CD4-positive, CD25-positive, alpha-beta regulatory T cell (primary cell): Measurements from ENCODE around the gene HMCN1. TPM values are rescaled to one million over a fixed set of nuclear protein-coding genes. Genes with fewer than 3 reads are reported as not detected.
"Not testable (repeated sequence)": the region's sequence is repeated elsewhere in the genome, so short reads cannot be mapped to it uniquely, and the experiment has no call there.

Experiments used
- ATAC-seq, 2 donors: fragments of 150-1000 bp; cut with Tn5 transposase; one replicate each; pipeline ENCODE4 v1.10.0; 2021; ENCODE audit warnings: low read depth in 2 of 2, moderate number of reproducible peaks in 2 of 2, moderate library complexity in 1 of 2
- DNase-seq, 3 donors: peaks; one replicate each; pipeline versions ENCODE4 v3.0.0 to v3.0.0-alpha.2; 2012 to 2022; ENCODE audit warnings: mixed read lengths in 1 of 3
- H3K27ac ChIP-seq: one replicate; pipeline ENCODE4 v1.7.0; 2013; ENCODE audit warnings: mild to moderate bottlenecking, low read length; ENCODE audit not compliant: insufficient read depth, poor library complexity, severe bottlenecking
- H3K27me3 ChIP-seq: one replicate; pipeline ENCODE4 v1.7.0; 2013; ENCODE audit warnings: low read length; ENCODE audit not compliant: control insufficient read depth, insufficient read depth
- H3K36me3 ChIP-seq: one replicate; pipeline ENCODE4 v1.7.0; 2013; ENCODE audit warnings: mild to moderate bottlenecking, low read length, moderate library complexity; ENCODE audit not compliant: control insufficient read depth, insufficient read depth
- H3K4me1 ChIP-seq: 2 replicates; pipeline ENCODE4 v1.7.0; 2013; ENCODE audit warnings: mild to moderate bottlenecking, low read length; ENCODE audit not compliant: insufficient read depth, control insufficient read depth, poor library complexity, severe bottlenecking
- H3K4me3 ChIP-seq: one replicate; pipeline ENCODE4 v1.7.0; 2013; ENCODE audit warnings: low read depth, mild to moderate bottlenecking, low read length, moderate library complexity
- H3K9me3 ChIP-seq, 2 experiments: 1 replicate in 1 of 2; 2 replicates in 1 of 2; pipeline ENCODE4 v1.7.0; 2013; ENCODE audit warnings: low read length in 2 of 2, mild to moderate bottlenecking in 1 of 2, moderate library complexity in 1 of 2; ENCODE audit not compliant: control insufficient read depth in 2 of 2
- H3K27ac Mint-ChIP-seq, 3 donors: one replicate each; pipeline ENCODE4 v1.8.0; 2020 to 2022; ENCODE audit warnings: mild to moderate bottlenecking in 3 of 3, mixed read lengths in 3 of 3, moderate library complexity in 2 of 3
- H3K27me3 Mint-ChIP-seq: one replicate; pipeline ENCODE4 v1.8.0; 2022; ENCODE audit warnings: mild to moderate bottlenecking, mixed read lengths
- H3K36me3 Mint-ChIP-seq: one replicate; pipeline ENCODE4 v1.8.0; 2020; ENCODE audit warnings: mixed read lengths
- H3K4me1 Mint-ChIP-seq, 4 donors: one replicate each; pipeline ENCODE4 v1.8.0; 2020 to 2022; ENCODE audit warnings: mixed read lengths in 4 of 4, mild to moderate bottlenecking in 1 of 4
- H3K4me3 Mint-ChIP-seq, 4 donors: one replicate each; pipeline ENCODE4 v1.8.0; 2020 to 2022; ENCODE audit warnings: mild to moderate bottlenecking in 4 of 4, mixed read lengths in 4 of 4, moderate library complexity in 3 of 4
- H3K9me3 Mint-ChIP-seq, 7 donors: one replicate each; pipeline ENCODE4 v1.8.0; 2020 to 2022; ENCODE audit warnings: mixed read lengths in 7 of 7, mild to moderate bottlenecking in 3 of 7, moderate library complexity in 2 of 7
- polyA plus RNA-seq, 4 donors: library from polyadenylated mRNA; unstranded; fragments of 300-500 nt; fragmentation: Illumina TruSeq; gene quantifications; one replicate each; pipeline ENCODE4 v1.2.3, GENCODE V29; 2021
- total RNA-seq: library from RNA; stranded (reverse); gene quantifications from one replicate; pipeline ENCODE4 v1.2.3, GENCODE V29; 2022

Gene HMCN1
- total and polyA plus RNA-seq, 5 donors from 2014 or later: 0.07 to 0.81 (median 0.58) TPM; not detected in 1

- no peaks in the 10 kb centered on the region for H3K4me1 Mint-ChIP-seq
- H3K4me3 Mint-ChIP-seq: no peak overlapping the region
- no peak overlapping the region for H3K4me3 ChIP-seq
- ATAC-seq (no peak), DNase-seq (no peak)
- H3K27ac Mint-ChIP-seq: no peak overlapping the region
- no peak overlapping the region for H3K27ac ChIP-seq
- peaks cover 0 to 3% (median 0%) of the 10 kb centered on the region in 7 donors for H3K9me3 Mint-ChIP-seq
- no peaks in the 10 kb centered on the region for H3K4me1 ChIP-seq
- no peaks in the 10 kb centered on the region for H3K9me3 ChIP-seq
- H3K27me3 ChIP-seq: no peaks in the 10 kb centered on the region
- no peaks in the 10 kb centered on the region for H3K36me3 ChIP-seq
- no peaks in the 10 kb centered on the region for H3K27me3 Mint-ChIP-seq
- no peaks in the 10 kb centered on the region for H3K36me3 Mint-ChIP-seq
Measured at GRCh38 chr1:186167096-186167668, 433.0 kb downstream of the HMCN1 start.

- Histone ChIP-seq H3K4me1 (no peaks in the 10 kb centered on the region), H3K4me3 (no peak overlapping the region), H3K36me3 (no peaks in the 10 kb centered on the region), H3K9me3 (no peaks in the 10 kb centered on the region), H3K27ac (no peak overlapping the region), H3K27me3 (peaks cover 1% of the 10 kb centered on the region)
- H3K9me3 Mint-ChIP-seq: peaks cover 0 to 4% (median 0%) of the 10 kb centered on the region in 7 donors
- no peaks in the 10 kb centered on the region for H3K27me3 Mint-ChIP-seq
- DNase-seq: no peak
- no peak for ATAC-seq
- H3K4me3 Mint-ChIP-seq: no peak overlapping the region
- H3K27ac Mint-ChIP-seq: no peak overlapping the region
- no peaks in the 10 kb centered on the region for H3K4me1 Mint-ChIP-seq
- no peaks in the 10 kb centered on the region for H3K36me3 Mint-ChIP-seq
Measured at GRCh38 chr1:186175588-186175987, 441.4 kb downstream of the HMCN1 start.

GRCh38 chr1:186178426-186179043, 444.3 kb downstream of the HMCN1 start:
- Mint-ChIP-seq H3K4me3 (no peak overlapping the region), H3K27ac (no peak overlapping the region), H3K9me3 (peaks cover 0 to 4% (median 0%) of the 10 kb centered on the region in 7 donors), H3K4me1 (peaks cover 0 to 1% (median 0%) of the 10 kb centered on the region in 4 donors), H3K36me3 (no peaks in the 10 kb centered on the region), H3K27me3 (no peaks in the 10 kb centered on the region)
- Histone ChIP-seq H3K36me3 (no peaks in the 10 kb centered on the region), H3K9me3 (no peaks in the 10 kb centered on the region), H3K4me1 (no peaks in the 10 kb centered on the region), H3K4me3 (no peak overlapping the region), H3K27ac (no peak overlapping the region), H3K27me3 (peaks cover 1% of the 10 kb centered on the region)
- DNase-seq (no peak), ATAC-seq (no peak)

- no peaks in the 10 kb centered on the region for H3K4me1 ChIP-seq
- no peak overlapping the region for H3K27ac ChIP-seq
- H3K9me3 ChIP-seq: no peaks in the 10 kb centered on the region
- ATAC-seq (no peak), DNase-seq (no peak)
- Mint-ChIP-seq H3K4me3 (no peak overlapping the region), H3K36me3 (no peaks in the 10 kb centered on the region), H3K4me1 (peaks cover 0 to 7% (median 4%) of the 10 kb centered on the region in 4 donors), H3K27ac (no peak overlapping the region), H3K27me3 (no peaks in the 10 kb centered on the region), H3K9me3 (peaks cover 0 to 4% (median 0%) of the 10 kb centered on the region in 7 donors)
- H3K36me3 ChIP-seq: no peaks in the 10 kb centered on the region
- no peak overlapping the region for H3K4me3 ChIP-seq
- peaks cover 1% of the 10 kb centered on the region for H3K27me3 ChIP-seq
Measured at GRCh38 chr1:186179231-186179630, 445.0 kb downstream of the HMCN1 start.

GRCh38 chr1:186183219-186183618, 449.0 kb downstream of the HMCN1 start:
- H3K4me3 Mint-ChIP-seq: no peak overlapping the region

GRCh38 chr1:186183970-186184628, 449.9 kb downstream of the HMCN1 start:
- Histone ChIP-seq H3K27ac (no peak overlapping the region), H3K4me3 (no peak overlapping the region), H3K27me3 (no peaks in the 10 kb centered on the region), H3K4me1 (no peaks in the 10 kb centered on the region), H3K36me3 (no peaks in the 10 kb centered on the region), H3K9me3 (no peaks in the 10 kb centered on the region)
- Mint-ChIP-seq H3K36me3 (peaks cover 4% of the 10 kb centered on the region), H3K27ac (peak overlapping the region in 1 of 3 donors; percentile 17), H3K4me1 (peaks cover 0 to 8% (median 4%) of the 10 kb centered on the region in 4 donors), H3K9me3 (peaks cover 0 to 2% (median 0%) of the 10 kb centered on the region in 7 donors), H3K27me3 (no peaks in the 10 kb centered on the region), H3K4me3 (no peak overlapping the region)
- DNase-seq (peak in 1 of 3 donors; percentile 33), ATAC-seq (no peak)

More at GRCh38 chr1:186183219-186183618, 449.0 kb downstream of the HMCN1 start:
- H3K4me1 ChIP-seq: no peaks in the 10 kb centered on the region
- H3K27ac Mint-ChIP-seq: no peak overlapping the region
- DNase-seq: no peak
- no peak overlapping the region for H3K4me3 ChIP-seq
- no peaks in the 10 kb centered on the region for H3K36me3 ChIP-seq
- no peak overlapping the region for H3K27ac ChIP-seq
- peaks cover 0 to 8% (median 4%) of the 10 kb centered on the region in 4 donors for H3K4me1 Mint-ChIP-seq
- peak in 1 of 2 donors; percentile 31 for ATAC-seq
- peaks cover 0 to 2% (median 0%) of the 10 kb centered on the region in 7 donors for H3K9me3 Mint-ChIP-seq
- H3K27me3 ChIP-seq: peaks cover 1% of the 10 kb centered on the region
- H3K36me3 Mint-ChIP-seq: no peaks in the 10 kb centered on the region
- no peaks in the 10 kb centered on the region for H3K27me3 Mint-ChIP-seq
- H3K9me3 ChIP-seq: no peaks in the 10 kb centered on the region

- not testable (repeated sequence) for H3K9me3 ChIP-seq, DNase-seq, H3K4me3 ChIP-seq, H3K27ac ChIP-seq, H3K4me1 Mint-ChIP-seq, H3K36me3 Mint-ChIP-seq, H3K27me3 Mint-ChIP-seq, H3K27ac Mint-ChIP-seq, H3K9me3 Mint-ChIP-seq, H3K4me1 ChIP-seq, H3K36me3 ChIP-seq, H3K27me3 ChIP-seq, ATAC-seq, H3K4me3 Mint-ChIP-seq
Measured at GRCh38 chr1:186186251-186186650, 452.1 kb downstream of the HMCN1 start.
